A204.1 (cell line): Measurements from ENCODE around the gene SMARCD2.
"Not testable (repeated sequence)": the region's sequence is repeated elsewhere in the genome, so short reads cannot be mapped to it uniquely, and the experiment has no call there.

Source experiments
- FAIRE-seq: peaks from 2 replicates; lab custom pipeline; 2012; peaks lifted over from hg19 to GRCh38; lab: Jason Lieb, UNC

Gene SMARCD2

DNA sequence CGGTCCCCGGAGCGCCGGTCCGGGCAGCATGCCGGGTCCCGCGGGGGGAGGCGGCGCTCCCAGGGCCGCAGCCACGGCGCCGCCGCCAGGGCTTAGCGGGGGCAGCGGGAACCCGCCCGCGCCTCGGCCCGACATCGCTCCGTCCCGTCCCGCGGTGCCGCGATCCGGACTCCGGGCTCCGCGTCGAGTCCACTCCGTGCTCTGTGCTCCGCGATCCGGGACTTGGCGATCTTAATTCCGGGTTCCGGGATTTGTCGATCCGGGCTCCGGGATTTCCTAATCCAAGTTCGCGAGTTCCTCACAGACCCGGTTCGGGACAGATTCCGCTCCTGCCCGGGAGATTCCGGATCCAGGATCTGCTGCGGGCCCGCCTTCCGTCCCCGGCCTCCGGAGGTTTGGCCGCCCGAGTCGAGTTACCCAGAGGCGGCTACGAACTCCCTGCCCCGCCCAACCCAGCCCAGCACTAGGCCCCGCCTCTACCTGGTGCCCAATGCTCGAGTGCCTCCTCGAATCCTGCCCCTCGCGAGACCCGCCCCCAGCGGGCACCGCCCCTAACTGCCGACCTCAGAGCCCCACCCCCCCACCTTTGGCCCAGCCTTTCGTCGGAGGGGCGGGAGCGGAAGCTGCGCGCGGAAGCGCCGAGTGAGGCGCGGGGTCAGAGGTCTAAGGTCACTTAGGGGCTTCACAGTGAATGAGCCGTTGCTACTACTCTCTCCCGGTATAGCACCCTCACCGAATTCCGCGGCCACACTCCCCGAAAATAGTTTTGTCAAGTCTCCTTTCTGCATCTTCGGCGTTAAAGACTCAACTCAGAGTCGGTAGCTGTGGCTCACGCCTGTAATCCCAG lies at the start of gene SMARCD2:
TSS of gene SMARCD2 (minus strand) at position 146 of the 847 bp plus-strand sequence. CDS start at position 135, 11 bp downstream.
- peak; percentile 82 for FAIRE-seq

- FAIRE-seq = peak; percentile 72
Measured at GRCh38 chr17:63889026-63889848, 46.8 kb upstream of the SMARCD2 start.

GRCh38 chr17:63885119-63885518 lies 42.6 kb upstream of the SMARCD2 start:
- FAIRE-seq = not testable (repeated sequence)

DNA sequence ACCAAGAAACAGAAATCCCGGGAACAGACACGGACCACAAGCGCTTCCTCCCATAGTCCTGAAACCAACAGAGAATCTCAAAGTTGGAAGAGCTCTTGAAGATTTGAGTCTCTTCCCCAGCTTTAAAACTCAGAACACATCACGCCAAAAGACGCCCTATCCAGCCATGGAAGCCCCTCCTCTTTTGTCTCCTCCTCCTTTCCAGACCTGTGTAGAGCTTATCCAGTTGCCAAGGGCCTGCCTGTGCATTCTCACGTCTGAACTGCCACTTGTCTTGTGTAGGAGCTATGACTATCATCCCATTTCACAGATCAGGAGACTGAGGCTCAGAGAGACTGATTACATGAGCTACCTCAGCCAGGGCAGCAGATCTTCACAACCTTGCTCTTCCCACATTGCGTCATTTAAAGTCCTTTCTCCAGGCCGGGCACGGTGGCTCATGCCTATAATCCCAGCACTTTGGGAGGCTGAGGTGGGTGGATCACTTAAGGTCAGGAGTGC lies 40.2 kb upstream of the SMARCD2 start:
- FAIRE-seq = not testable (repeated sequence)

GRCh38 chr17:63881935-63882601 lies 39.6 kb upstream of the SMARCD2 start, which contains the start of gene GH2:
TSS of gene GH2 (minus strand) at chr17:63881944. CDS start at chr17:63881801, 143 bp downstream.
- no peak for FAIRE-seq

DNA sequence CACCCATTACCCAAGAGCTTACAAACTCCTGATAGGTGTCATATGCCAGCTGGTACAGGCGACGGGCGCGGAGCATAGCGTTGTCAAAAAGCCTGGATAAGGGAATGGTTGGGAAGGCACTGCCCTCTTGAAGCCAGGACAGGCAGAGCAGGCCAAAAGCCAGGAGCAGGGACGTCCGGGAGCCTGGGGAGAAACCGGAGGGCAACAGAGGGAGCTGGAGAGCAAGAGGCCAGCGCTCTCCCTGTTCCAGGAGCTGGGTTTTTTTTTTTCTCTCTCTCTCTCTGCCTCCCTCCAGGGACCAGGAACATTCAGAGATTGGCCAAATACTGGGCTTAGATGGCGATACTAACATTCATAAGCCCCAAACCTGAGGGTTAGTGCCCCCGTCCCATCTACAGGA lies 38.9 kb upstream of the SMARCD2 start:
- FAIRE-seq = not testable (repeated sequence)

DNA sequence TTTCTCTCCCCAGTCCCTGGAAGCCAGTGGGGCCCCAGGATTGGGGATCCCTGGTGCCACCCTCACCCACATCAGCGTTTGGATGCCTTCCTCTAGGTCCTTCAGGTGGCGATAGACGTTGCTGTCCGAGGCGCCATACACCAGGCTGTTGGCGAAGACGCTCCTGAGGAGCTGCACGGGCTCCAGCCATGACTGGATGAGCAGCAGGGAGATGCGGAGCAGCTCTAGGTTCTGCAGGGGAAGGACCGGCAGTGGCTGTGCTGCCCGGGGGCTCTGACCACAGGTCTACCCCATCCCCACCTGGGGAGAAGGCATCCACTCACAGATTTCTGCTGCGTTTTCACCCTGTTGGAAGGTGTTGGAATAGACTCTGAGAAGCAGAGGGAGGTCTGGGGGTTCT lies 38.2 kb upstream of the SMARCD2 start:
- no peak for FAIRE-seq

DNA sequence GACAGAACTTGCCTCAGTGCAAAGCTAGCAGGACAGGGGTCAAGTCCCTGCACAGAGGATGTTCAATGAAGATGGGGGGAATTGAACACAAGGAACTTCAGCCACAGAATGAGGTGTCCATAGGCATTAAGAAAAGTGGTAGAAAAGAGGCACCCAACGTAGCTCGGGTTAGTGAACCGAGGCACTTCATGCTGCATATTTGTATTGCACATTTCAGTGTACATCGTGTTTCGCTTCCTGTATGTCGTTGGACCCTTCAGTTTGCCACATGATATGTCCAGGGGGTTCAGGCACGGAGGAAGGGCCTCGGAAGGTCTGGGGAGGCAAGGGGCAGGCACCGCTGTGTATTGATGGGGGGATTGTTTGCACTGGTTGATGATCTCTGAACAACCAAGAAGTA lies 35.9 kb upstream of the SMARCD2 start:
- not testable (repeated sequence) for FAIRE-seq

- not testable (repeated sequence) for FAIRE-seq
Measured at GRCh38 chr17:63874693-63875092, 32.2 kb upstream of the SMARCD2 start.

DNA sequence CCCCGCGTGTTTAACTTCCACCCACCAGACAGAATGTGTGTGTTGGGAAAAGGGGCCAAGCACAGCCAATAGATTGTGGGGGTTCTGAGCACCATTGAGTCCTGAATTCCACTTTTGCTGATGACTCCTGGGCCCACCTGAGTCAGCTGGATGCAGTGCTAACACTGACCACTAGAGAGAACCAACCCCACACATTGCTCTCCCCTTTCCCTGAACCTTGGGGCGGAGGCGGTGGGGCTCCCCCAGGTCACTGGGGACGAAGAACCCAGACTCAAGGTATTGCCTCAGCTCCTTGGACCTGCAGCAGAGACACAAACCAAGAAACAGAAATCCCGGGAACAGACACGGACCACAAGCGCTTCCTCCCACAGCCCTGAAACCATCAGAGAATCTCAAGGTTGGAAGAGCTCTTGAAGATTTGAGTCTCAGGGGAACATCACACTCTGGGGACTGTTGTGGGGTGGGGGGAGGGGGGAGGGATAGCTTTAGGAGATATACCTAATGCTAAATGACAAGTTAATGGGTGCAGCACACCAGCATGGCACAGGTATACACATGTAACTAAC lies 31.7 kb upstream of the SMARCD2 start:
- FAIRE-seq = not testable (repeated sequence)

- FAIRE-seq = not testable (repeated sequence)
Measured at GRCh38 chr17:63873577-63873976, 31.1 kb upstream of the SMARCD2 start, which contains the start of gene CSH2. TSS of gene CSH2 (minus strand) at chr17:63873677. CDS start at chr17:63873614, 63 bp downstream.

DNA sequence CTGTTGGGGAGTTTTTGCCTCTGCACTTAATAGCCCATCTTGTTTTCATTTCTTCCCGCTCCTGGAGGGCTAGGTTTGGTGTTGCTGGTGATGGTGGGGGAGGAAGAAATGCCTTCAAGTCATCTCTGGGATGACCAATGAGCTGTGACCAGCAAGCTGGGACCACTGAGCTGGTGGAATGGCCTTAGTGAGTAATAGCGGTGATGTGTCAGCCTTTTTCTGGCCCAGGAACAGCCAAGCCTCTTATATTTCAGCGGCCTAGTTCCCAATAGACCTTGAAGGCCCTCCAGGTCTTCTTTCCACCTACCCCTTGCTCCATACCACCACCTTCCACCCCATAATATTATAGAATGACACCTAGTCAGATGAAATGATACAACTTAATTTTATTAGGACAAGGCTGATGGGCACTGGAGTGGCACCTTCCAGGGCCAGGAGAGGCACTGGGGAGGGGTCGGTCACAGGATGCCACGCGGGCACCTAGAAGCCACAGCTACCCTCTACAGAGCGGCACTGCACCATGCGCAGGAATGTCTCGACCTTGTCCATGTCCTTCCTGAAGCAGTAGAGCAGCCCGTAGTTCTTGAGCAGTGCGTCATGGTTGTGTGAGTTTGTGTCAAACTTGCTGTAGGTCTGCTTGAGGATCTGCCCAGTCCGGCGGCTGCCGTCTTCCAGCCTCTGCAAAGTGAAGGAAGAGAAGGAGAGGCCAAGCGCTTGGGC lies 29.3 kb upstream of the SMARCD2 start:
- not testable (repeated sequence) for FAIRE-seq

GRCh38 chr17:63870292-63870665 lies 27.8 kb upstream of the SMARCD2 start:
- not testable (repeated sequence) for FAIRE-seq

GRCh38 chr17:63869491-63870291 lies 27.2 kb upstream of the SMARCD2 start:
- not testable (repeated sequence) for FAIRE-seq

DNA sequence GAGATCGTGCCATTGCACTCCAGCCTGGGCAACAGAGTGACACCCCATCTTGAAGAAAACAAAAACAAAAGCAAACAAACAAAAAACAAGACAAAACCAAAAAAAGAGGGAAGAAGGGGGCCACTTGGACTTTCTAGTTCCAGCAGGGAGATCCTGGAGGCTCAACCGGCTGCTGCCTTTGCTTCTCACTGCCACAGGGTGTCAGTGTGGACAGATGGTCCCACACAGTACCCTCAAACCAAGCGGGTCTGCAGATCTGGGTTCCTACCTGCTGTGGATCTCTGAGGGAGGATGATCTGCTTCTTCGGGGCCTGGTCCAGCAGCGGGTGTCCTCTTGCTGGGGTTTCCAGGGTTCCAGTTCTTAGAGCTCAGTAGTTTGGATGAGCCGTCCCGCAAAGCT lies 24.1 kb upstream of the SMARCD2 start:
- not testable (repeated sequence) for FAIRE-seq

GRCh38 chr17:63859257-63859656 lies 16.8 kb upstream of the SMARCD2 start:
- FAIRE-seq = no peak

GRCh38 chr17:63856425-63856824 lies 13.9 kb upstream of the SMARCD2 start:
- not testable (repeated sequence) for FAIRE-seq

- FAIRE-seq = no peak
Measured at GRCh38 chr17:63855185-63855584, 12.7 kb upstream of the SMARCD2 start.

DNA sequence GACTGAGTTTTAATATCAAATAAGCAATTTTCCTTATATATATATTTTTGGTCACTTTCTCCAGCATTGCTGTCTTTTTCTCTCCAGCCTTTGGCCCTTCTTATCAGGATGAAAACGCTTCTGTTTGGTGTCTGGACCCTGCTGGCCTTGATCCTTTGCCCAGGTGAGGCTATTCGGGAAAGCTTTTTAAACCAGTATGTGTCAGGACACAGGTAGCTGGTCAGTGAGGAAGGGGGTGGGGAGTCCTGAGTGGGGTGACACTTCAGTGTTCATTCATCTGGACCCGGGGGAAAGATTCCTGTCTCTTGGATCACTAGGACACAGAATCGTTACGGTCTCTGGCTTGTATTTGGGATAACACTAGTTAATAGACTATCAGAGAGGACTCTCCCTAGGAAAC lies 12.2 kb upstream of the SMARCD2 start:
- FAIRE-seq = no peak

- no peak for FAIRE-seq
Measured at GRCh38 chr17:63853260-63853659, 10.8 kb upstream of the SMARCD2 start.
